Endothelial cell of umbilical vein (primary cell): ENCODE measurements around the gene EPAS1. TPM values are rescaled to one million over a fixed set of nuclear protein-coding genes. Genes with fewer than 3 reads are reported as not detected.

Experiments
- BruUV-seq: library from RNA; stranded (reverse); fragments of 400-500 nt; replicated peaks from 2 replicates; lab custom pipeline; 2021; lab: Mats Ljungman, UMichigan
- CTCF ChIA-PET: fragments of 300-600, 350-600 bp; sonication (Branson Sonifier 250); formaldehyde crosslinking; loops from one replicate; lab custom pipeline; 2021; ENCODE audit warnings: antibody characterized with exemption, inconsistent platforms; lab: Charles Lee
- POLR2A ChIA-PET: fragments of 300-600, 350-600 bp; sonication (Branson Sonifier 250); formaldehyde crosslinking; loops from one replicate; lab custom pipeline; 2021; ENCODE audit warnings: antibody characterized with exemption, inconsistent platforms; lab: Charles Lee
- DNase-seq: peaks from one replicate; pipeline ENCODE4 v3.0.0-alpha.2; 2011; ENCODE audit warnings: low read depth, low spot score
- FAIRE-seq: peaks from 2 replicates; lab custom pipeline; 2011; peaks lifted over from hg19 to GRCh38; lab: Jason Lieb, UNC
- H2AFZ ChIP-seq: 2 replicates; pipeline ENCODE4 v1.6.0; 2012; ENCODE audit warnings: low read depth, low read length, control low read depth, inconsistent platforms
- H3K27ac ChIP-seq: 2 replicates; pipeline ENCODE4 v1.5.1; 2011; ENCODE audit warnings: low read depth, mild to moderate bottlenecking, control low read depth, low read length, moderate library complexity; ENCODE audit not compliant: insufficient read depth
- H3K27me3 ChIP-seq, 2 experiments: 2 replicates each; pipeline versions ENCODE4 v1.6.0 to v1.6.1; 2011; ENCODE audit warnings: low read length in 2 of 2, mixed read lengths in 1 of 2; ENCODE audit not compliant: control insufficient read depth in 2 of 2, insufficient read depth in 2 of 2
- H3K36me3 ChIP-seq, 2 experiments: 2 replicates in 1 of 2; 3 replicates in 1 of 2; pipeline ENCODE4 v1.5.1; 2011; ENCODE audit warnings: low read length in 2 of 2, mild to moderate bottlenecking in 1 of 2, moderate library complexity in 1 of 2; ENCODE audit not compliant: control insufficient read depth in 2 of 2, insufficient read depth in 2 of 2; ENCODE audit errors: extremely low read depth in 1 of 2
- H3K4me1 ChIP-seq: 3 replicates; pipeline ENCODE4 v1.5.1; 2011; ENCODE audit warnings: mild to moderate bottlenecking, low read length; ENCODE audit not compliant: control insufficient read depth, insufficient read depth; ENCODE audit errors: extremely low read depth
- H3K4me2 ChIP-seq: 2 replicates; pipeline ENCODE4 v1.6.1; 2011; ENCODE audit warnings: low read length, control low read depth, mixed read lengths; ENCODE audit not compliant: insufficient read depth
- H3K4me3 ChIP-seq, 3 experiments: fragments of 200-600 bp in 1 of 3; sonication (generic), shearing (Covaris generic) in 1 of 3; replicated peaks in 1 of 3; 2 replicates each; pipeline ENCODE4 v1.5.1; 2011 to 2016; ENCODE audit warnings: control low read depth in 3 of 3, low read length in 3 of 3, mild to moderate bottlenecking in 2 of 3, inconsistent platforms in 1 of 3, low read depth in 1 of 3, moderate library complexity in 1 of 3; ENCODE audit not compliant: insufficient read depth in 1 of 3
- H3K79me2 ChIP-seq: 2 replicates; pipeline ENCODE4 v1.6.0; 2012; ENCODE audit warnings: low read length, inconsistent platforms; ENCODE audit not compliant: control insufficient read depth, insufficient read depth
- H3K9ac ChIP-seq: replicated peaks from 2 replicates; pipeline ENCODE3; 2011; ENCODE audit warnings: low read length, control low read depth; ENCODE audit not compliant: insufficient read depth; ENCODE audit errors: extremely low read depth
- H3K9me1 ChIP-seq: replicated peaks from 3 replicates; pipeline ENCODE4 v1.6.0; 2011; ENCODE audit warnings: mild to moderate bottlenecking, low read length; ENCODE audit not compliant: control insufficient read depth, insufficient read depth; ENCODE audit errors: extremely low read depth
- H3K9me3 ChIP-seq: replicated peaks from 2 replicates; pipeline ENCODE4 v1.5.1; 2012; ENCODE audit warnings: low read length, inconsistent platforms; ENCODE audit not compliant: control insufficient read depth, insufficient read depth
- H4K20me1 ChIP-seq: replicated peaks from 2 replicates; pipeline ENCODE3; 2011; ENCODE audit warnings: mild to moderate bottlenecking, low read length; ENCODE audit not compliant: control insufficient read depth, insufficient read depth; ENCODE audit errors: extremely low read depth
- CTCF ChIP-seq, 2 donors: IDR thresholded peaks; 1 replicate in 1 of 2; 2 replicates in 1 of 2; pipeline ENCODE4 v1.5.1; 2011; ENCODE audit warnings: low read length in 2 of 2, mild to moderate bottlenecking in 2 of 2, moderate library complexity in 2 of 2, control low read depth in 1 of 2, inconsistent platforms in 1 of 2, low read depth in 1 of 2; ENCODE audit not compliant: insufficient read depth in 1 of 2; ENCODE audit errors: extremely low read depth in 1 of 2
- EZH2 ChIP-seq: IDR thresholded peaks from 2 replicates; pipeline ENCODE4 v1.6.1; 2012; ENCODE audit warnings: borderline replicate concordance, low read depth, mild to moderate bottlenecking, moderate library complexity, low read length, inconsistent platforms; ENCODE audit not compliant: severe bottlenecking
- GATA2 ChIP-seq: IDR thresholded peaks from 2 replicates; pipeline ENCODE4 v1.7.0; 2011; ENCODE audit warnings: low read depth, mild to moderate bottlenecking, moderate library complexity, mixed read lengths, low read length; ENCODE audit not compliant: insufficient read length, insufficient read depth
- JUN ChIP-seq: IDR thresholded peaks from 2 replicates; pipeline ENCODE4 v1.6.1; 2011; ENCODE audit warnings: borderline replicate concordance, low read depth; ENCODE audit not compliant: insufficient read length, insufficient read depth
- MYC ChIP-seq: IDR thresholded peaks from one replicate; pipeline ENCODE4 v1.6.1; 2011; ENCODE audit warnings: mild to moderate bottlenecking, low read depth, low read length
- POLR2A ChIP-seq: IDR thresholded peaks from 2 replicates; pipeline ENCODE4 v1.6.1; 2012; ENCODE audit warnings: low read depth, mild to moderate bottlenecking, control low read depth, low read length
- POLR2AphosphoS5 ChIP-seq: IDR thresholded peaks from 2 replicates; pipeline ENCODE4 v1.6.1; 2012; ENCODE audit warnings: low read depth, mild to moderate bottlenecking, control low read depth, low read length, moderate library complexity; ENCODE audit not compliant: insufficient read depth
- dilution Hi-C: fragments of 300-500 bp; cut with MboI; formaldehyde crosslinking; loops from one replicate; pipeline ENCODE4 v1.15.0; 2019; ENCODE audit warnings: low sequenced_read_pairs; ENCODE audit not compliant: extremely low pct_ligation_motif_present
- intact Hi-C: fragments of 100-400 bp; cut with micrococcal nuclease; formaldehyde crosslinking; loops from one replicate; pipeline ENCODE4 v1.10.0; 2022
- polyA plus RNA-seq, 4 experiments: library from polyadenylated mRNA; depleted of rRNA in 3 of 4; stranded (reverse) in 3 of 4; unstranded in 1 of 4; fragments of >200 nt; gene quantifications; 2 replicates each; pipeline versions ENCODE4 v1.2.1 to v1.2.3, GENCODE V29; 2011 to 2012; ENCODE audit warnings: missing spikeins in 1 of 4
- total RNA-seq: library from RNA; stranded (reverse); gene quantifications from 2 replicates; pipeline ENCODE4 v1.2.3, GENCODE V29; 2021
- TF ChIP-seq, protein P1 (sequence below): IDR thresholded peaks from 2 replicates; pipeline ENCODE4 v1.6.1; 2011; ENCODE audit not compliant: insufficient read depth, insufficient read length

Gene EPAS1
- total and polyA plus RNA-seq, 2 donors (not counting 3 experiments of a cell fraction or from before 2014, with no cell fraction given): 229 to 374 TPM

DNA sequence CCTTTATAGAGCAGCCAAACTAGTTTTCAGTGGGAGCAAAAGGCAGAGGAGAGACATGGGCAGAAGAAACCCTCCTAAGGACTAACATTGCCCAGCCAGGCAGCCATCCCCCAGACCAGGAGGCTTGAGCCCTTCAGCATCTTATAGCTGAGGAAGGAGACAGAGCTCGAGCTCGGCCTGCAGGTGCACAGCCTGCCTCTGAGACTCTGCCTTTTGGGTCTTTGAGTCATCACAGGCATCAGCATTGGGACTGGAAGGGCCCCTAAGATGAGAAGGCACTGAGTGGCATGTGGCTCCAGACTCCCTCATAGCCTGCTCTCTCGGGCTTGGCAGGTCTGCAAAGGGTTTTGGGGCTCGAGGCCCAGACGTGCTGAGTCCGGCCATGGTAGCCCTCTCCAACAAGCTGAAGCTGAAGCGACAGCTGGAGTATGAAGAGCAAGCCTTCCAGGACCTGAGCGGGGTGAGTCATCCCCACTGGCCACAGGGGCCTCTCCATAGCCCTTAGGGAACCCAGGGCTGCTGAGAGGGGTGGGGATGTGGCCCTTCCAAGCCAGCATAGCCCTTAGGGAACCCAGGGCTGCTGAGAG is 84.1 kb downstream of the EPAS1 start:
- ChIA-PET POLR2A (no interaction called here), CTCF (no interaction called here)
- Histone ChIP-seq H3K9me1 (no peaks in the 10 kb centered on the region), H2AFZ (no peak overlapping the region), H3K4me3 (no peak overlapping the region), H3K4me2 (no peak overlapping the region), H3K9ac (no peak overlapping the region), H3K27me3 (no peaks in the 10 kb centered on the region), H4K20me1 (no peaks in the 10 kb centered on the region), H3K79me2 (no peaks in the 10 kb centered on the region), H3K36me3 (peaks cover 51 to 77% of the 10 kb centered on the region in 2 experiments), H3K9me3 (no peaks in the 10 kb centered on the region), H3K27ac (no peak overlapping the region), H3K4me1 (no peaks in the 10 kb centered on the region)
- dilution Hi-C loops: no loop called here
- no peak for FAIRE-seq
- intact Hi-C loops: no loop called here
- DNase-seq: no peak
- BruUV-seq: no TSS peak
- no peak for TF ChIP-seq POLR2A
- no peak for TF ChIP-seq JUN
- TF ChIP-seq, protein P1, sequence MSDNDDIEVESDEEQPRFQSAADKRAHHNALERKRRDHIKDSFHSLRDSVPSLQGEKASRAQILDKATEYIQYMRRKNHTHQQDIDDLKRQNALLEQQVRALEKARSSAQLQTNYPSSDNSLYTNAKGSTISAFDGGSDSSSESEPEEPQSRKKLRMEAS: no peak
- no peak for TF ChIP-seq GATA2
- no peak for TF ChIP-seq EZH2

GRCh38 chr2:46381871-46382270 is 84.7 kb downstream of the EPAS1 start:
- FAIRE-seq (no peak), DNase-seq (no peak)
- ChIA-PET CTCF (no interaction called here), POLR2A (no interaction called here)
- Histone ChIP-seq H3K4me3 (no peak overlapping the region), H3K9me3 (no peaks in the 10 kb centered on the region), H4K20me1 (no peaks in the 10 kb centered on the region), H3K9ac (no peak overlapping the region), H3K36me3 (peaks cover 48 to 72% of the 10 kb centered on the region in 2 experiments), H2AFZ (no peak overlapping the region), H3K27me3 (no peaks in the 10 kb centered on the region), H3K4me1 (no peaks in the 10 kb centered on the region), H3K79me2 (no peaks in the 10 kb centered on the region), H3K4me2 (no peak overlapping the region), H3K27ac (no peak overlapping the region), H3K9me1 (no peaks in the 10 kb centered on the region)
- intact Hi-C loops: no loop called here
- no peak for TF ChIP-seq POLR2AphosphoS5
- TF ChIP-seq CTCF (IDR thresholded peaks at IDR 0.05; ENCODE audit: extremely low read depth in 1 of 2, insufficient read depth in 1 of 2, low read depth in 1 of 2, low read length in 2 of 2): no peak
- TF ChIP-seq POLR2A: no peak
- no peak for TF ChIP-seq MYC
- TF ChIP-seq JUN: no peak
- TF ChIP-seq EZH2: no peak
- no TSS peak for BruUV-seq
- dilution Hi-C loops: no loop called here
